NCI-H1105 treated with DMSO at 0.1 percent for 48 hours (cell line): ENCODE data around the gene GRN.
A peak's percentile ranks its signal among the peaks of the same experiment; 100 is the strongest.

ENCODE experiments used
- DNase-seq: peaks from one replicate; lab custom pipeline; 2025; lab: John Stamatoyannopoulos, UW

Gene GRN

GRCh38 chr17:44344939-44345453 is at the start of gene GRN:
TSS of gene GRN (plus strand) at chr17:44345302. CDS start at chr17:44349165, 3,863 bp downstream.
- peak; percentile 98 for DNase-seq

- no peak for DNase-seq
Measured at GRCh38 chr17:44297975-44298374, 47.1 kb upstream of the GRN start.

- no peak for DNase-seq
Measured at GRCh38 chr17:44304651-44305050, 40.5 kb upstream of the GRN start.

GRCh38 chr17:44307387-44308186 is 37.5 kb upstream of the GRN start:
- DNase-seq = peak; percentile 72

- peak; percentile 78 for DNase-seq
Measured at GRCh38 chr17:44308320-44308818, 36.7 kb upstream of the GRN start, which contains the start of gene RUNDC3A. TSS of gene RUNDC3A (plus strand) at chr17:44308601. CDS start at chr17:44308833, 232 bp downstream.

GRCh38 chr17:44308865-44309264 is 36.2 kb upstream of the GRN start:
- DNase-seq = peak; percentile 30

GRCh38 chr17:44309472-44309871 is 35.6 kb upstream of the GRN start:
- no peak for DNase-seq

GRCh38 chr17:44310188-44310587 is 34.9 kb upstream of the GRN start:
- no peak for DNase-seq

GRCh38 chr17:44310609-44311376 is 34.3 kb upstream of the GRN start:
- DNase-seq = no peak

- no peak for DNase-seq
Measured at GRCh38 chr17:44311562-44312181, 33.4 kb upstream of the GRN start.

- DNase-seq = no peak
Measured at GRCh38 chr17:44312396-44313104, 32.6 kb upstream of the GRN start.

- DNase-seq = no peak
Measured at GRCh38 chr17:44314031-44314430, 31.1 kb upstream of the GRN start.

- peak; percentile 35 for DNase-seq
Measured at GRCh38 chr17:44314524-44314868, 30.6 kb upstream of the GRN start.

- peak; percentile 61 for DNase-seq
Measured at GRCh38 chr17:44314869-44315661, 30.0 kb upstream of the GRN start.

GRCh38 chr17:44315760-44316731 is 29.1 kb upstream of the GRN start:
- DNase-seq = no peak

GRCh38 chr17:44317545-44317944 is 27.6 kb upstream of the GRN start:
- no peak for DNase-seq

- no peak for DNase-seq
Measured at GRCh38 chr17:44318077-44318892, 26.8 kb upstream of the GRN start.

- no peak for DNase-seq
Measured at GRCh38 chr17:44320066-44320465, 25.0 kb upstream of the GRN start.
